Transverse colon (tissue), 4 donors: ENCODE data around the gene SLC26A6. TPM values are rescaled to one million over a fixed set of nuclear protein-coding genes. Genes with fewer than 3 reads are reported as not detected.

Source experiments
- DNase-seq: peaks from one replicate; pipeline ENCODE4 v3.0.0-alpha.2; 2019
- H3K27ac ChIP-seq, 4 donors: fragments of 200-600 bp; sonication (generic); 2 replicates each; pipeline ENCODE4 v1.5.1; 2016 to 2018; ENCODE audit warnings: inconsistent platforms in 4 of 4
- H3K27me3 ChIP-seq: fragments of 200-600 bp; sonication (generic); 2 replicates; pipeline ENCODE4 v1.5.1; 2017; ENCODE audit warnings: inconsistent platforms
- H3K36me3 ChIP-seq, 4 donors: fragments of 200-600 bp; sonication (generic); 2 replicates each; pipeline ENCODE4 v1.5.1; 2017 to 2019; ENCODE audit warnings: inconsistent platforms in 4 of 4
- H3K4me1 ChIP-seq, 4 donors: fragments of 200-600 bp; sonication (generic); 2 replicates each; pipeline ENCODE4 v1.5.1; 2017 to 2020; ENCODE audit warnings: inconsistent platforms in 4 of 4
- H3K4me3 ChIP-seq, 4 donors: fragments of 200-600 bp; sonication (generic); 1 replicate in 1 of 4; 2 replicates in 3 of 4; pipeline versions ENCODE4 v1.5.1 to v1.6.1; 2017 to 2019; ENCODE audit warnings: inconsistent platforms in 4 of 4
- H3K9me3 ChIP-seq, 2 donors: fragments of 200-600 bp; sonication (generic); 2 replicates each; pipeline ENCODE4 v1.5.1; 2017 to 2019; ENCODE audit warnings: inconsistent platforms in 2 of 2
- CTCF ChIP-seq, 5 experiments: fragments of 200-600 bp in 3 of 5; fragments of 450-650 bp in 2 of 5; sonication (generic) in 3 of 5; IDR thresholded peaks; 1 replicate in 2 of 5; 2 replicates in 3 of 5; pipeline ENCODE4 v1.5.1; 2016 to 2017; ENCODE audit warnings: antibody characterized with exemption in 5 of 5, inconsistent platforms in 3 of 5, mild to moderate bottlenecking in 2 of 5, moderate library complexity in 1 of 5
- EP300 ChIP-seq: sonication (generic); formaldehyde crosslinking; IDR thresholded peaks from one replicate; pipeline ENCODE4 v1.6.1; 2017; ENCODE audit warnings: antibody characterized with exemption, low read depth
- POLR2A ChIP-seq: fragments of 450-650 bp; IDR thresholded peaks from one replicate; pipeline ENCODE4 v1.6.1; 2016; ENCODE audit warnings: antibody characterized with exemption, mild to moderate bottlenecking, moderate library complexity
- POLR2AphosphoS5 ChIP-seq, 3 donors: sonication (generic); formaldehyde crosslinking; IDR thresholded peaks; one replicate each; pipeline ENCODE4 v1.6.1; 2016; ENCODE audit warnings: antibody characterized with exemption in 3 of 3
- WGBS, 2 donors: methylation state at CpG; one replicate each; pipeline ENCODE4 v1.1.5; 2018; ENCODE audit warnings: low coverage in 1 of 2; 5-methylcytosine and 5-hydroxymethylcytosine counted together
- in situ Hi-C, 4 donors: fragments of 200-750 bp; cut with MboI; loops; one replicate each; pipeline versions ENCODE4 v1.15.0 to v1.15.1; 2017; ENCODE audit warnings: low sequenced_read_pairs in 3 of 4, low pct_ligation_motif_present in 1 of 4, low pct_unique_long_range_greater_than_20kb in 1 of 4
- intact Hi-C: fragments of 100-400 bp; cut with DNase I; formaldehyde crosslinking; loops from one replicate; pipeline ENCODE4 v1.15.1; 2023; ENCODE audit warnings: low total_unique reads
- total RNA-seq, 4 donors: library from RNA; depleted of rRNA; stranded (reverse); fragments of >200 nt; gene quantifications; one replicate each; pipeline ENCODE4 v1.1.0, GENCODE V29; 2016

Gene SLC26A6
- total RNA-seq, 4 donors from 2014 or later = 134 to 282 (median 193) TPM

GRCh38 chr3:48595526-48596121, 39.6 kb downstream of the SLC26A6 start:
- peaks cover 15% of the 10 kb centered on the region for H3K27me3 ChIP-seq
- intact Hi-C loops (no loop called here), in situ Hi-C loops (no loop called here)
- DNase-seq = peak; percentile 48
- WGBS, 2 donors = 20 to 30% methylated on average over 1 to 8 of the region's 10 CpGs
- H3K36me3 ChIP-seq = peaks cover 0 to 16% (median 9%) of the 10 kb centered on the region in 4 donors
- no peak for TF ChIP-seq CTCF (IDR thresholded peaks at IDR 0.05)
- peak in 1 of 3 donors; percentile 44 for TF ChIP-seq POLR2AphosphoS5 (IDR thresholded peaks at IDR 0.05)
- TF ChIP-seq EP300 = no peak
- TF ChIP-seq POLR2A = no peak
- H3K27ac ChIP-seq = peak overlapping the region; percentile 71 to 78 (median 73)
- H3K4me1 ChIP-seq = peaks cover 9 to 41% (median 24%) of the 10 kb centered on the region in 4 donors
- no peak overlapping the region for H3K4me3 ChIP-seq
- no peaks in the 10 kb centered on the region for H3K9me3 ChIP-seq

- Histone ChIP-seq H3K36me3 (peaks cover 0 to 11% (median 5%) of the 10 kb centered on the region in 4 donors), H3K4me3 (peak within 1 kb of the TSS; percentile 3 to 44 (median 22)), H3K9me3 (no peaks in the 10 kb centered on the region), H3K27ac (peak within 1 kb of the TSS; percentile 71 to 78 (median 73)), H3K27me3 (peaks cover 15% of the 10 kb centered on the region), H3K4me1 (peaks cover 9 to 41% (median 24%) of the 10 kb centered on the region in 4 donors)
- in situ Hi-C loops = no loop called here
- DNase-seq = no peak
- WGBS, 2 donors = 11% methylated on average over 27 of the region's 35 CpGs; no CpG with 5 or more reads in 1 of the 2 donors
- TF ChIP-seq POLR2AphosphoS5 (IDR thresholded peaks at IDR 0.05) (no peak), CTCF (IDR thresholded peaks at IDR 0.05) (no peak), POLR2A (no peak), EP300 (no peak)
- intact Hi-C loops = no loop called here
These were observed 40.2 kb downstream of the SLC26A6 start, which contains the start of gene COL7A1 for GRCh38 chr3:48595075-48595525. Gene COL7A1, minus strand, starts transcription at chr3:48595329. Its CDS starts 170 bp downstream, at chr3:48595159.

GRCh38 chr3:48594417-48595049, 40.7 kb downstream of the SLC26A6 start:
- Histone ChIP-seq H3K4me3 (peak overlapping the region; percentile 3 to 44 (median 22)), H3K27ac (peak overlapping the region; percentile 71 to 78 (median 73)), H3K4me1 (peaks cover 9 to 40% (median 22%) of the 10 kb centered on the region in 4 donors), H3K36me3 (peaks cover 0 to 5% (median 2%) of the 10 kb centered on the region in 4 donors), H3K9me3 (no peaks in the 10 kb centered on the region), H3K27me3 (peaks cover 15% of the 10 kb centered on the region)
- intact Hi-C loops (no loop called here), in situ Hi-C loops (no loop called here)
- no peak for TF ChIP-seq POLR2AphosphoS5 (IDR thresholded peaks at IDR 0.05)
- no peak for TF ChIP-seq POLR2A
- TF ChIP-seq CTCF (IDR thresholded peaks at IDR 0.05) = no peak
- TF ChIP-seq EP300 = no peak
- no peak for DNase-seq
- WGBS, 2 donors = 44% methylated on average over 39 of the region's 39 CpGs; no CpG with 5 or more reads in 1 of the 2 donors

- in situ Hi-C loops = no loop called here
- 90% methylated on average over 9 of the region's 9 CpGs; no CpG with 5 or more reads in 1 of the 2 donors for WGBS, 2 donors
These were observed 41.9 kb downstream of the SLC26A6 start for GRCh38 chr3:48593337-48593736.

More at GRCh38 chr3:48593337-48593736, 41.9 kb downstream of the SLC26A6 start:
- DNase-seq = no peak
- Histone ChIP-seq H3K27me3 (peaks cover 15% of the 10 kb centered on the region), H3K4me1 (peaks cover 9 to 29% (median 19%) of the 10 kb centered on the region in 4 donors), H3K9me3 (no peaks in the 10 kb centered on the region), H3K36me3 (no peaks in the 10 kb centered on the region), H3K4me3 (no peak overlapping the region), H3K27ac (no peak overlapping the region)
- TF ChIP-seq POLR2A (no peak), CTCF (IDR thresholded peaks at IDR 0.05) (no peak), POLR2AphosphoS5 (IDR thresholded peaks at IDR 0.05) (no peak), EP300 (no peak)
- intact Hi-C loops = no loop called here
